ENCODE results near the gene NCS1. TPM values are rescaled to one million over a fixed set of nuclear protein-coding genes. Genes with fewer than 3 reads are reported as not detected.

The NCS1 gene
- polyA plus RNA-seq, 3 donors, result not detected

DNA sequence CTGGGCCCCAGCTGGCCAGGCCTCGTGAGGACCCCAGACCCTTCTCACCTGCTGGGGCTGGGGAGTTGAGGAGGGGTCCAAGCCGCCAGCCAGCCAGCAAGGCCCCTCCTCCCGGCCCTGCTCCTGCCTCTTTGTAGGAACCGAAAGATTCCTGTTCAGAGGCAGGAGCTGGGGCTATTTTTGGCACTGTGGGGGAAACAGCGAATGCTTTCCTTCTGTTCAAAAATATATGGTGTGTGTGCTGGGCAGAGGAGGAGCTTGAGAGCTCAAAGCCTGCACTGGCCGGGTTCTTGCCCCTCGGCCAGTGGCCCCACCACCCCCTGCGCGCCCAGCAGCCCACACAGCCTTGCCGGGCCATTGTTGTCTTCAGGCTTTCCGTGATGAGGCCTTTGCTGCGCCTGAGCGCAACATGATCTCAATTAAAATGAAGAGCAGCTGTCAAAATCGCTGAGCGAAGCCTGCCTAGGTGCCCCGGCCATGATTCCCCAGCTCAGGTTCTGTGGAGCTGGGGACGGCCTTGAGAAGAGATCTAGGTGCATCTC is 13.4 kb downstream of the NCS1 start:
- no peaks in the 10 kb centered on the region for H3K79me2 ChIP-seq (ENCODE audit: insufficient read depth, low read length)
- H3K9me3 Mint-ChIP-seq, result no peaks in the 10 kb centered on the region
- no peak overlapping the region for H3K4me2 ChIP-seq (replicated peaks; ENCODE audit: extremely low read depth, low read length, poor library complexity, severe bottlenecking)
- H3K9ac ChIP-seq (ENCODE audit: insufficient read depth, low read length, poor library complexity, severe bottlenecking), result no peak overlapping the region
- no peaks in the 10 kb centered on the region for H3K27me3 ChIP-seq (ENCODE audit: control insufficient read depth in 2 of 2, insufficient read depth in 2 of 2, low read length in 2 of 2)
- H3K27me3 Mint-ChIP-seq (ENCODE audit: low read depth in 3 of 3), result peaks cover 3 to 6% (median 6%) of the 10 kb centered on the region in 3 donors
- TF ChIP-seq, protein P1, sequence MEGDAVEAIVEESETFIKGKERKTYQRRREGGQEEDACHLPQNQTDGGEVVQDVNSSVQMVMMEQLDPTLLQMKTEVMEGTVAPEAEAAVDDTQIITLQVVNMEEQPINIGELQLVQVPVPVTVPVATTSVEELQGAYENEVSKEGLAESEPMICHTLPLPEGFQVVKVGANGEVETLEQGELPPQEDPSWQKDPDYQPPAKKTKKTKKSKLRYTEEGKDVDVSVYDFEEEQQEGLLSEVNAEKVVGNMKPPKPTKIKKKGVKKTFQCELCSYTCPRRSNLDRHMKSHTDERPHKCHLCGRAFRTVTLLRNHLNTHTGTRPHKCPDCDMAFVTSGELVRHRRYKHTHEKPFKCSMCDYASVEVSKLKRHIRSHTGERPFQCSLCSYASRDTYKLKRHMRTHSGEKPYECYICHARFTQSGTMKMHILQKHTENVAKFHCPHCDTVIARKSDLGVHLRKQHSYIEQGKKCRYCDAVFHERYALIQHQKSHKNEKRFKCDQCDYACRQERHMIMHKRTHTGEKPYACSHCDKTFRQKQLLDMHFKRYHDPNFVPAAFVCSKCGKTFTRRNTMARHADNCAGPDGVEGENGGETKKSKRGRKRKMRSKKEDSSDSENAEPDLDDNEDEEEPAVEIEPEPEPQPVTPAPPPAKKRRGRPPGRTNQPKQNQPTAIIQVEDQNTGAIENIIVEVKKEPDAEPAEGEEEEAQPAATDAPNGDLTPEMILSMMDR (IDR thresholded peaks at IDR 0.05), result no peak
- no peak for DNase-seq
- H3K4me1 ChIP-seq (ENCODE audit: control insufficient read depth in 1 of 2, insufficient read depth in 2 of 2, low read length in 2 of 2), result no peaks in the 10 kb centered on the region
- no peak overlapping the region for H3K4me3 ChIP-seq (replicated peaks in 1 of 3; ENCODE audit: low read depth in 2 of 3, low read length in 3 of 3)
- intact Hi-C loops (cut with micrococcal nuclease), result no loop called here
- H3K27ac ChIP-seq (ENCODE audit: low read depth in 1 of 2, low read length in 2 of 2), result no peak overlapping the region
- H3K9me3 ChIP-seq (replicated peaks in 1 of 2; ENCODE audit: control insufficient read depth in 1 of 2, insufficient read depth in 1 of 2, low read length in 2 of 2), result no peaks in the 10 kb centered on the region
- no peak overlapping the region for H3K4me3 Mint-ChIP-seq
- WGBS (ENCODE audit: insufficient coverage), result 75% methylated on average over 17 of the region's 17 CpGs
- no peaks in the 10 kb centered on the region for H3K36me3 Mint-ChIP-seq
- H3K4me1 Mint-ChIP-seq, result peaks cover 3% of the 10 kb centered on the region
- no peaks in the 10 kb centered on the region for H4K20me1 ChIP-seq (ENCODE audit: insufficient read depth, low read length)
- no peak overlapping the region for H2AFZ ChIP-seq (ENCODE audit: insufficient read depth, low read depth, low read length, poor library complexity, severe bottlenecking)
- no peak overlapping the region for H3K27ac Mint-ChIP-seq
- no peaks in the 10 kb centered on the region for H3K36me3 ChIP-seq (replicated peaks in 1 of 2; ENCODE audit: control insufficient read depth in 1 of 2, insufficient read depth in 2 of 2, low read length in 2 of 2)

DNA sequence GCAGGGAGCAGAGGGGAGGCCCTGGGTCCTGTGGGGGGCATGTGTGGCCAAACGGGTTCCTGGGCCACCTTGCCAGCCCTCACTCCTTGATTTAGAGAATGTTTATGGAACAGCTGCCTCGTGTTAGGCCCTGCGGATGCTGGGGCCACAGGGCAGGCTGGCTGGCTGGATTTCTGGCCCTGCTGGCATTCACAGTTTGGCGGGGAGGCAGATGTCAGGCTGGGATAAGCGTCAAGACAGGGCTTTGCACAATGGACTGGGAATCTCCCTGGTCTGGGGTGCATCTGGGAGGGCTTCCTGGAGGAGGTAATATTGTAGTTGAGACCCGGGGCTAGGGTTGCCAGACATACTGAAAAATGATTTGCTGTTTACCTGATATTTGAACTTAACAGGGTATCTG is 13.8 kb downstream of the NCS1 start:
- H3K79me2 ChIP-seq (ENCODE audit: insufficient read depth, low read length), result no peaks in the 10 kb centered on the region
- Mint-ChIP-seq H3K4me3 (no peak overlapping the region), H3K27ac (no peak overlapping the region), H3K9me3 (no peaks in the 10 kb centered on the region), H3K27me3 (ENCODE audit: low read depth in 3 of 3) (peaks cover 3 to 6% (median 6%) of the 10 kb centered on the region in 3 donors), H3K4me1 (peaks cover 3% of the 10 kb centered on the region), H3K36me3 (no peaks in the 10 kb centered on the region)
- H3K27ac ChIP-seq (ENCODE audit: low read depth in 1 of 2, low read length in 2 of 2), result no peak overlapping the region
- H3K4me2 ChIP-seq (replicated peaks; ENCODE audit: extremely low read depth, low read length, poor library complexity, severe bottlenecking), result no peak overlapping the region
- no peaks in the 10 kb centered on the region for H3K4me1 ChIP-seq (ENCODE audit: control insufficient read depth in 1 of 2, insufficient read depth in 2 of 2, low read length in 2 of 2)
- H3K4me3 ChIP-seq (replicated peaks in 1 of 3; ENCODE audit: low read depth in 2 of 3, low read length in 3 of 3), result no peak overlapping the region
- no peaks in the 10 kb centered on the region for H3K9me3 ChIP-seq (replicated peaks in 1 of 2; ENCODE audit: control insufficient read depth in 1 of 2, insufficient read depth in 1 of 2, low read length in 2 of 2)
- H3K9ac ChIP-seq (ENCODE audit: insufficient read depth, low read length, poor library complexity, severe bottlenecking), result no peak overlapping the region
- DNase-seq, result no peak
- H4K20me1 ChIP-seq (ENCODE audit: insufficient read depth, low read length), result no peaks in the 10 kb centered on the region
- H3K36me3 ChIP-seq (replicated peaks in 1 of 2; ENCODE audit: control insufficient read depth in 1 of 2, insufficient read depth in 2 of 2, low read length in 2 of 2), result no peaks in the 10 kb centered on the region
- TF ChIP-seq, protein P1 (IDR thresholded peaks at IDR 0.05), result no peak
- intact Hi-C loops (cut with micrococcal nuclease), result no loop called here
- H2AFZ ChIP-seq (ENCODE audit: insufficient read depth, low read depth, low read length, poor library complexity, severe bottlenecking), result no peak overlapping the region
- 90% methylated on average over 6 of the region's 6 CpGs for WGBS (ENCODE audit: insufficient coverage)
- no peaks in the 10 kb centered on the region for H3K27me3 ChIP-seq (ENCODE audit: control insufficient read depth in 2 of 2, insufficient read depth in 2 of 2, low read length in 2 of 2)
